ENCODE results near the gene PDE6D.
A peak's percentile ranks its signal among the peaks of the same experiment; 100 is the strongest.

PDE6D gene

DNA sequence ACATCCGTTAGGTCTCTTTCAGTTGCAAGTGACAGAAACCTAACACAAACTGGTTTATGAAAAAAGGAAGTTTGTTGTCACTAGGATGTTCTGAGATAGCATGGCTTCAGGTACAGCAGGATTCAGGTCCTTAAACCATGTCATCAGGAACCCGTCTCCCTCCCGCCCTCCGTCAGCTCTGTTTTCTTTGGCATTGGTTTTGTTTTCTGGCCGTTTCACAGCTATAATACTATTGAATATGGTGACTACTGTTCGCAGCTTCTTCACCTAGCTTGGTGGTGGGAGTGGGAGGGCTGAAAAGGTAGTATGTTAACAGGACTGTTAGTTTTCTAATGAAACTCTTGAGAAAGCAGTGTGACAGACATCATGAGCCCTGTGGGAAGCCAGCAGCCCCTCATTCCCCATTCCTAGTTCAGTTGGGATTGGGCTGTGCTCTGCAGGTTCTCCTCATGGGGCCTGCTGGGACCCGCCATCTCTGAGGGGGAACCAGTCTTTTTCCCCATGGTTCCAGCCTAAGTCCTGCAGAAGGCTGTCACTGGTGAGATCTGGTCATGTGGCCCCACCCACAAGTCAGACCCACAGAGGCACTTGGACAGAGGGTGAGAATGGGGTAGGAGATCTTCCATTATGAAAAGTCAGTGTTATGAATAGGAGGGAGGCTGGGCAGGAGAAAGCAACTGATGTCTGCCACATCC lies 60.6 kb downstream of the PDE6D start:
- Histone ChIP-seq H3K27me3 (replicated peaks; ENCODE audit: control insufficient read depth, insufficient read depth, low read length, poor library complexity, severe bottlenecking) (no peaks in the 10 kb centered on the region), H3K9me3 (ENCODE audit: control insufficient read depth, low read length) (no peaks in the 10 kb centered on the region), H3K4me3 (ENCODE audit: insufficient read depth, low read depth, low read length, poor library complexity, severe bottlenecking) (no peak overlapping the region), H3K27ac (ENCODE audit: insufficient read depth, low read length, poor library complexity, severe bottlenecking) (no peak overlapping the region), H3K4me1 (ENCODE audit: control insufficient read depth, insufficient read depth, low read length, poor library complexity, severe bottlenecking) (peaks cover under 1% of the 10 kb centered on the region), H3K36me3 (ENCODE audit: control insufficient read depth, insufficient read depth, low read length) (no peaks in the 10 kb centered on the region)
- no peak for DNase-seq

GRCh38 chr2:231718799-231719198 lies 62.3 kb downstream of the PDE6D start:
- Histone ChIP-seq H3K27me3 (replicated peaks; ENCODE audit: control insufficient read depth, insufficient read depth, low read length, poor library complexity, severe bottlenecking) (no peaks in the 10 kb centered on the region), H3K4me3 (ENCODE audit: insufficient read depth, low read depth, low read length, poor library complexity, severe bottlenecking) (no peak overlapping the region), H3K4me1 (ENCODE audit: control insufficient read depth, insufficient read depth, low read length, poor library complexity, severe bottlenecking) (peaks cover 10% of the 10 kb centered on the region), H3K9me3 (ENCODE audit: control insufficient read depth, low read length) (no peaks in the 10 kb centered on the region), H3K27ac (ENCODE audit: insufficient read depth, low read length, poor library complexity, severe bottlenecking) (no peak overlapping the region), H3K36me3 (ENCODE audit: control insufficient read depth, insufficient read depth, low read length) (no peaks in the 10 kb centered on the region)
- no peak for DNase-seq

DNA sequence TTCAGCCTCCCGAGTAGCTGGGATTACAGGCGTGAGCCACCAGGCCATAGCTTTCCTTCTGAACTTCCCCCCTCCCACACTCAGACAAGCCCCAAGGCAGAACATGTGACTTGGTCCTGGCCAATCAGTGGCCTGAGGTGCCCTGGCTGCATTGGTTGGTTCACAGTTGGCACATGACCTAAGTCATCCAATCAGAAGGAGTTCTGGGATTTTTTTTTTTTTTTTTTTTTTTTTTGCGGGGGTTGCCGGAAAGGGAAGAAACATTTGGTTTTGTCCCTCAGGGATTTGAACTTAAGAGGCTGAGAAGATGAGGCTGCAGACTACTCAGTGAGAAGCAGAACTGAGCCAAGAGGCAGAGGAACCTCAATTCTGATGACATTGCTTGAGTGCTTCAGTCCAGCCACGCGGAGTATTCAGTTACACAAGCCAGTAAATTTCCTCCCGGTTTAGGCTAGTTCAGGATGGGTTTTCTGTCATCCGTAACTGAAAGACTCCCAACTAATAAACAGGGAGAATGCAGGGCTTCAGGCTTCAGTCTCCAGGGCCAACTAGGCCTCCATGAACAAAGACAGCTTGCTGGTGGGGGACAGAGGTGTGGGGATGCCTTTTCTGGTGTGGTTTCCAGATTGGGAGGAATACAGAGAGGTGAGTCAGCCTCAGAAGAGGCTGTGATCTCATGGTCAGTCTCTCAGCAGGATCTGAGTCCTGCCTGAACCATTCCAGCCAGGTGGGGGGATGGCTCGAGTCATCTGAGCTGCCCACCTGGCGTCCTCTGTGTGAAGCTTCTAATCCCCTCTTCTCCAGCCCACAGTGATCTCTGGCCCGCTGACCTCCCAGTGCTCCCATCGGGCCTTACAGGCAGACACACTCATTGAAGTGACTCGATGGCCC lies 63.6 kb downstream of the PDE6D start:
- Histone ChIP-seq H3K9me3 (ENCODE audit: control insufficient read depth, low read length) (no peaks in the 10 kb centered on the region), H3K4me3 (ENCODE audit: insufficient read depth, low read depth, low read length, poor library complexity, severe bottlenecking) (no peak overlapping the region)
- no peak for DNase-seq

GRCh38 chr2:231716666-231717280 lies 64.3 kb downstream of the PDE6D start:
- no peak for DNase-seq
- no peak overlapping the region for H3K27ac ChIP-seq (ENCODE audit: insufficient read depth, low read length, poor library complexity, severe bottlenecking)
- H3K4me3 ChIP-seq (ENCODE audit: insufficient read depth, low read depth, low read length, poor library complexity, severe bottlenecking): no peak overlapping the region
- peaks cover 19% of the 10 kb centered on the region for H3K4me1 ChIP-seq (ENCODE audit: control insufficient read depth, insufficient read depth, low read length, poor library complexity, severe bottlenecking)
- no peaks in the 10 kb centered on the region for H3K9me3 ChIP-seq (ENCODE audit: control insufficient read depth, low read length)
- H3K36me3 ChIP-seq (ENCODE audit: control insufficient read depth, insufficient read depth, low read length): peaks cover 5% of the 10 kb centered on the region
- H3K27me3 ChIP-seq (replicated peaks; ENCODE audit: control insufficient read depth, insufficient read depth, low read length, poor library complexity, severe bottlenecking): no peaks in the 10 kb centered on the region

More for the DNA sequence above, 63.6 kb downstream of the PDE6D start:
- Histone ChIP-seq H3K27ac (ENCODE audit: insufficient read depth, low read length, poor library complexity, severe bottlenecking) (no peak overlapping the region), H3K4me1 (ENCODE audit: control insufficient read depth, insufficient read depth, low read length, poor library complexity, severe bottlenecking) (peaks cover 11% of the 10 kb centered on the region), H3K27me3 (replicated peaks; ENCODE audit: control insufficient read depth, insufficient read depth, low read length, poor library complexity, severe bottlenecking) (no peaks in the 10 kb centered on the region), H3K36me3 (ENCODE audit: control insufficient read depth, insufficient read depth, low read length) (no peaks in the 10 kb centered on the region)

DNA sequence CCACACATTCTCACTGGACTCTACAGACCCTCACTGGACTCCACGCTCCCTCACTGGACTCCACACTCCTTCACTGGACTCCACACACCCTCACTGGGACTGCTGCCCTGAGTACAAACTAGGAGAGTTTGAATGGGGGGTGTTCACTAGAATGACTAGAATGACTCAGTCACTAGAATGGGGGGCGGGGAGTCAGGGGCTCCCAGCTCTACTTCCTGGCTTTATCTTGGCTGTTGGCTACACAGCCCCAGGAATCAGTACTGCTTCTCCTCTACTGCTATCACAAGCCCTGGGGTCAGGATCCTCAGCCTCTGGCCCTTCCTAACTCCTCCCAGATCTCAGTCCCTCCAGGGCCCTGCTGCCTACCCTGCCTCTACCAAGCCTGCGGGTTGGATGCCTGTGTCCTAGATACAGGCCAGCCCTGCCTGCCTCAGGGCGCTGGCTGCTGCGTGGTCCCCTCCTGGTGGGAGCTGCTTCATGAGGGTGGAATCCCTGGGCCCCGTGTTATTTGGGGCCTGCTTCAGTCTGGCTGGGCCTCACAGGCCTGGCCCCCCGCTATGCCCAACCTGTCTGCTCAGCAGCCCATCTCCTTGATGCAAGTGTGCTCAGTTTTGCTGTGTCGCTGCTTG lies 65.0 kb downstream of the PDE6D start:
- H3K27me3 ChIP-seq (replicated peaks; ENCODE audit: control insufficient read depth, insufficient read depth, low read length, poor library complexity, severe bottlenecking): no peaks in the 10 kb centered on the region
- peaks cover 9% of the 10 kb centered on the region for H3K36me3 ChIP-seq (ENCODE audit: control insufficient read depth, insufficient read depth, low read length)
- no peak for DNase-seq
- peaks cover 25% of the 10 kb centered on the region for H3K4me1 ChIP-seq (ENCODE audit: control insufficient read depth, insufficient read depth, low read length, poor library complexity, severe bottlenecking)
- no peak overlapping the region for H3K4me3 ChIP-seq (ENCODE audit: insufficient read depth, low read depth, low read length, poor library complexity, severe bottlenecking)
- H3K27ac ChIP-seq (ENCODE audit: insufficient read depth, low read length, poor library complexity, severe bottlenecking): no peak overlapping the region
- no peaks in the 10 kb centered on the region for H3K9me3 ChIP-seq (ENCODE audit: control insufficient read depth, low read length)

- H3K9me3 ChIP-seq (ENCODE audit: control insufficient read depth, low read length): no peaks in the 10 kb centered on the region
- H3K4me1 ChIP-seq (ENCODE audit: control insufficient read depth, insufficient read depth, low read length, poor library complexity, severe bottlenecking): peaks cover 29% of the 10 kb centered on the region
- no peak for DNase-seq
- no peaks in the 10 kb centered on the region for H3K27me3 ChIP-seq (replicated peaks; ENCODE audit: control insufficient read depth, insufficient read depth, low read length, poor library complexity, severe bottlenecking)
- peaks cover 9% of the 10 kb centered on the region for H3K36me3 ChIP-seq (ENCODE audit: control insufficient read depth, insufficient read depth, low read length)
- no peak overlapping the region for H3K4me3 ChIP-seq (ENCODE audit: insufficient read depth, low read depth, low read length, poor library complexity, severe bottlenecking)
- no peak overlapping the region for H3K27ac ChIP-seq (ENCODE audit: insufficient read depth, low read length, poor library complexity, severe bottlenecking)
These were observed 65.6 kb downstream of the PDE6D start for GRCh38 chr2:231715499-231715837.

GRCh38 chr2:231714639-231715498 lies 66.2 kb downstream of the PDE6D start:
- no peaks in the 10 kb centered on the region for H3K27me3 ChIP-seq (replicated peaks; ENCODE audit: control insufficient read depth, insufficient read depth, low read length, poor library complexity, severe bottlenecking)

DNA sequence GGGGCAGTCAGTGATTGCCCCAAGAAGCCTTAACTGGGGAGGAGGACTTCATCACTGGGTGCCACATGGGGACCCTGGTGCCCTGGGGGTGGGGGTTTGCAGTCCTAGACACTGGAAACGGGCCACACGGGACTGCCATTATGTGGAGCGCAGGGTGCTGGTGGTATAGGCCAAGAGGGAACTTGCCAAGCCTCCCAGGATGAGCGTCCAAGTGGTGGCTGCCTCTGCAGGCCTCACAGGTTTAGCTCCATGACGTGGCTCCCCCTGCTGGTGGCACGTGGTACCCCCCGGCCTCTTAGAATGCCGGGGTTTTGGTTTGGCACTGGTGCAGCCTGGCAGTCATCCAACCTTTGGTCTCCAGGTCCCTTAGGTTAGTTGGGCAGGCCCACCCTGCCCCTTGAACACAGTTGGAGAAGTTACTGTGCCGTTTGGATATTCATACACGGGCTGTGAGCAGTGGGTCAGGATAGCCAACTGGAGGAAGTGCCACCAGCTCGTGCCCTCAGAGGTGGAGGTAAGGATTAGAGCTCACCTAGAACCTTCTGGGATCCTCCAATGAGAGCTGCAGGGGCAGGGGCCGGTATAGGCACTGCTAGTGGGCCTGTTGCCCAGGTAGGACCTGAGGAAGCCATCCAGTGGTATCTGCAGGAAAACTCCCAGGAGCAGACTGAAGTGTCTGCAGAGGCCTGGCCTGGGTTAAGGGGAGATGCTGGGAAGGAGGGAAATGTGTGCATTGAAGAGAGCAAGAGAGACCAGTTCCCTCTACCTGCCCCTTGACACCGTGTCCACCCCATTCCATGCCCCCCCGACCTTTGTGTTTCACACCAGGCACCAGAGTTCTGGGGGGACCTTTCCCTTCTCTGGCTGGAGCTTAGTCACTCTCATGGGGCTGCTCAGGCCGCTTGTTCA lies 67.1 kb downstream of the PDE6D start:
- Histone ChIP-seq H3K9me3 (ENCODE audit: control insufficient read depth, low read length) (no peaks in the 10 kb centered on the region), H3K4me1 (ENCODE audit: control insufficient read depth, insufficient read depth, low read length, poor library complexity, severe bottlenecking) (peaks cover 34% of the 10 kb centered on the region), H3K36me3 (ENCODE audit: control insufficient read depth, insufficient read depth, low read length) (peaks cover 9% of the 10 kb centered on the region), H3K4me3 (ENCODE audit: insufficient read depth, low read depth, low read length, poor library complexity, severe bottlenecking) (no peak overlapping the region), H3K27ac (ENCODE audit: insufficient read depth, low read length, poor library complexity, severe bottlenecking) (peak overlapping the region; percentile 47), H3K27me3 (replicated peaks; ENCODE audit: control insufficient read depth, insufficient read depth, low read length, poor library complexity, severe bottlenecking) (no peaks in the 10 kb centered on the region)
- DNase-seq: peak; percentile 80 to 86 (median 82)

More at GRCh38 chr2:231714639-231715498, 66.2 kb downstream of the PDE6D start:
- peak; percentile 60 to 74 (median 61) for DNase-seq
- H3K4me3 ChIP-seq (ENCODE audit: insufficient read depth, low read depth, low read length, poor library complexity, severe bottlenecking): no peak overlapping the region
- H3K36me3 ChIP-seq (ENCODE audit: control insufficient read depth, insufficient read depth, low read length): peaks cover 9% of the 10 kb centered on the region
- H3K4me1 ChIP-seq (ENCODE audit: control insufficient read depth, insufficient read depth, low read length, poor library complexity, severe bottlenecking): peaks cover 31% of the 10 kb centered on the region
- no peaks in the 10 kb centered on the region for H3K9me3 ChIP-seq (ENCODE audit: control insufficient read depth, low read length)
- peak overlapping the region; percentile 47 for H3K27ac ChIP-seq (ENCODE audit: insufficient read depth, low read length, poor library complexity, severe bottlenecking)

Data from effector memory CD4-positive, alpha-beta T cell (primary cell).